OCI-LY1 (cell line): ENCODE data around the gene GABRP.

Experiments used
- H2AFZ ChIP-seq: fragments of 200-600 bp; sonication (generic), shearing (Covaris generic); 2 replicates; pipeline ENCODE4 v1.6.0; 2014; ENCODE audit warnings: antibody characterized with exemption, mild to moderate bottlenecking, low read length
- H3F3A ChIP-seq: fragments of 200-600 bp; sonication (generic), shearing (Covaris generic); 2 replicates; pipeline ENCODE4 v1.6.0; 2014; ENCODE audit warnings: mild to moderate bottlenecking, antibody characterized with exemption, low read length, moderate library complexity; ENCODE audit not compliant: insufficient read depth
- H3K27ac ChIP-seq: fragments of 200-600 bp; sonication (generic); 2 replicates; pipeline ENCODE4 v1.5.1; 2014; ENCODE audit warnings: low read length, mixed run types, mild to moderate bottlenecking, low read depth; ENCODE audit not compliant: poor library complexity, severe bottlenecking
- H3K27me3 ChIP-seq: fragments of 200-600 bp; sonication (generic); 2 replicates; pipeline ENCODE4 v1.6.0; 2014; ENCODE audit warnings: antibody characterized with exemption, mild to moderate bottlenecking, low read length, moderate library complexity; ENCODE audit not compliant: insufficient read depth
- H3K36me3 ChIP-seq: fragments of 200-600 bp; sonication (generic); 2 replicates; pipeline ENCODE4 v1.6.1; 2014; ENCODE audit warnings: mild to moderate bottlenecking, antibody characterized with exemption, low read length, moderate library complexity, mixed read lengths; ENCODE audit not compliant: insufficient read depth
- H3K4me1 ChIP-seq: fragments of 200-600 bp; sonication (generic); 2 replicates; pipeline ENCODE4 v1.5.1; 2014; ENCODE audit warnings: mild to moderate bottlenecking, low read length, moderate library complexity; ENCODE audit not compliant: insufficient read depth, severe bottlenecking
- H3K4me2 ChIP-seq: fragments of 200-600 bp; sonication (generic), shearing (Covaris generic); 2 replicates; pipeline ENCODE4 v1.6.1; 2014; ENCODE audit warnings: low read length
- H3K4me3 ChIP-seq: fragments of 200-600 bp; sonication (generic); 2 replicates; pipeline ENCODE4 v1.5.1; 2014; ENCODE audit warnings: low read length, low read depth, mild to moderate bottlenecking, mixed read lengths; ENCODE audit not compliant: poor library complexity, severe bottlenecking
- H3K79me2 ChIP-seq: fragments of 200-600 bp; shearing (Covaris generic); 2 replicates; pipeline ENCODE4 v1.6.1; 2016; ENCODE audit warnings: mixed run types, low read length, mixed read lengths; ENCODE audit not compliant: insufficient read depth
- H3K9ac ChIP-seq: fragments of 200-600 bp; sonication (generic), shearing (Covaris generic); 2 replicates; pipeline ENCODE4 v1.6.1; 2014; ENCODE audit warnings: mild to moderate bottlenecking, low read length, mixed read lengths
- H3K9me2 ChIP-seq: fragments of 200-600 bp; sonication (generic), shearing (Covaris generic); 2 replicates; pipeline ENCODE4 v1.6.1; 2014; ENCODE audit warnings: low read depth, mild to moderate bottlenecking, low read length, mixed read lengths
- H3K9me3 ChIP-seq: fragments of 200-600 bp; shearing (Covaris generic); 2 replicates; pipeline ENCODE4 v1.6.1; 2014; ENCODE audit warnings: low read length, mixed read lengths
- H4K20me1 ChIP-seq: fragments of 200-600 bp; sonication (generic), shearing (Covaris generic); 2 replicates; pipeline ENCODE4 v1.6.0; 2016; ENCODE audit warnings: mild to moderate bottlenecking, low read length; ENCODE audit not compliant: insufficient read depth
- EZH2 ChIP-seq: fragments of 200-600 bp; sonication (generic), shearing (Covaris generic); IDR thresholded peaks from 2 replicates; pipeline ENCODE4 v1.8.0; 2017; ENCODE audit warnings: borderline replicate concordance, mixed run types, mild to moderate bottlenecking, antibody characterized with exemption, low read length, moderate library complexity, mixed read lengths
- TF ChIP-seq, protein P1 (sequence below): fragments of 200-600 bp; sonication (generic), shearing (Covaris generic); IDR thresholded peaks from 2 replicates; pipeline ENCODE4 v1.5.1; 2017; ENCODE audit warnings: mild to moderate bottlenecking, antibody characterized with exemption, low read length, moderate library complexity, mixed read lengths

GABRP gene

GRCh38 chr5:170795154-170795553 lies 11.6 kb downstream of the GABRP start:
- Histone ChIP-seq H3K27me3 (no peaks in the 10 kb centered on the region), H3K36me3 (no peaks in the 10 kb centered on the region), H3K27ac (no peak overlapping the region), H4K20me1 (no peaks in the 10 kb centered on the region), H3K9ac (no peak overlapping the region), H3K4me2 (no peak overlapping the region), H3K9me2 (no peaks in the 10 kb centered on the region), H3K4me3 (no peak overlapping the region), H2AFZ (no peak overlapping the region), H3K4me1 (no peaks in the 10 kb centered on the region), H3K9me3 (no peaks in the 10 kb centered on the region), H3K79me2 (no peaks in the 10 kb centered on the region), H3F3A (no peaks in the 10 kb centered on the region)
- TF ChIP-seq, protein P1, sequence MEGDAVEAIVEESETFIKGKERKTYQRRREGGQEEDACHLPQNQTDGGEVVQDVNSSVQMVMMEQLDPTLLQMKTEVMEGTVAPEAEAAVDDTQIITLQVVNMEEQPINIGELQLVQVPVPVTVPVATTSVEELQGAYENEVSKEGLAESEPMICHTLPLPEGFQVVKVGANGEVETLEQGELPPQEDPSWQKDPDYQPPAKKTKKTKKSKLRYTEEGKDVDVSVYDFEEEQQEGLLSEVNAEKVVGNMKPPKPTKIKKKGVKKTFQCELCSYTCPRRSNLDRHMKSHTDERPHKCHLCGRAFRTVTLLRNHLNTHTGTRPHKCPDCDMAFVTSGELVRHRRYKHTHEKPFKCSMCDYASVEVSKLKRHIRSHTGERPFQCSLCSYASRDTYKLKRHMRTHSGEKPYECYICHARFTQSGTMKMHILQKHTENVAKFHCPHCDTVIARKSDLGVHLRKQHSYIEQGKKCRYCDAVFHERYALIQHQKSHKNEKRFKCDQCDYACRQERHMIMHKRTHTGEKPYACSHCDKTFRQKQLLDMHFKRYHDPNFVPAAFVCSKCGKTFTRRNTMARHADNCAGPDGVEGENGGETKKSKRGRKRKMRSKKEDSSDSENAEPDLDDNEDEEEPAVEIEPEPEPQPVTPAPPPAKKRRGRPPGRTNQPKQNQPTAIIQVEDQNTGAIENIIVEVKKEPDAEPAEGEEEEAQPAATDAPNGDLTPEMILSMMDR = no peak
- no peak for TF ChIP-seq EZH2

GRCh38 chr5:170805666-170806065 lies 22.1 kb downstream of the GABRP start:
- Histone ChIP-seq H3F3A (no peaks in the 10 kb centered on the region), H3K9ac (no peak overlapping the region), H3K4me3 (no peak overlapping the region), H3K27me3 (no peaks in the 10 kb centered on the region), H3K79me2 (no peaks in the 10 kb centered on the region), H2AFZ (no peak overlapping the region), H3K9me3 (no peaks in the 10 kb centered on the region), H3K36me3 (no peaks in the 10 kb centered on the region), H3K4me2 (no peak overlapping the region), H4K20me1 (no peaks in the 10 kb centered on the region), H3K4me1 (no peaks in the 10 kb centered on the region), H3K9me2 (no peaks in the 10 kb centered on the region), H3K27ac (no peak overlapping the region)
- TF ChIP-seq EZH2 = no peak
- TF ChIP-seq, protein P1 = no peak

- TF ChIP-seq, protein P1 = no peak; the same call in 1 of the 2 replicates
- no peak for TF ChIP-seq EZH2
- Histone ChIP-seq H3F3A (no peaks in the 10 kb centered on the region), H3K4me3 (no peak overlapping the region), H3K9me3 (no peaks in the 10 kb centered on the region), H4K20me1 (no peaks in the 10 kb centered on the region), H3K79me2 (no peaks in the 10 kb centered on the region), H3K27ac (no peak overlapping the region), H3K4me1 (no peaks in the 10 kb centered on the region), H3K4me2 (no peak overlapping the region), H3K9ac (no peak overlapping the region), H3K9me2 (no peaks in the 10 kb centered on the region), H3K27me3 (no peaks in the 10 kb centered on the region), H2AFZ (no peak overlapping the region), H3K36me3 (no peaks in the 10 kb centered on the region)
Observed at GRCh38 chr5:170809551-170809950, 26.0 kb downstream of the GABRP start.
